ENCODE results near the gene DOCK2.

Gene DOCK2

GRCh38 chr5:169688106-169688505, 51.0 kb downstream of the DOCK2 start:
- no peaks in the 10 kb centered on the region for H3K36me3 ChIP-seq (ENCODE audit: control insufficient read depth in 2 of 2, insufficient read depth in 2 of 2, low read length in 2 of 2)
- H3K27me3 ChIP-seq (ENCODE audit: control insufficient read depth in 1 of 2, insufficient read depth in 2 of 2, low read length in 2 of 2), result peaks cover 0 to 3% of the 10 kb centered on the region in 2 donors
- H3K4me1 ChIP-seq (ENCODE audit: control insufficient read depth, insufficient read depth, low read length), result no peaks in the 10 kb centered on the region
- no peaks in the 10 kb centered on the region for H3K9me3 ChIP-seq (ENCODE audit: control insufficient read depth in 2 of 2, low read length in 2 of 2)
- no peak overlapping the region for H3K27ac ChIP-seq (ENCODE audit: low read length)
- H3K4me3 ChIP-seq (ENCODE audit: low read length in 2 of 2), result no peak overlapping the region
- no peak overlapping the region for H3K9ac ChIP-seq (ENCODE audit: low read length in 2 of 2)

GRCh38 chr5:169691471-169691870, 54.4 kb downstream of the DOCK2 start:
- Histone ChIP-seq H3K27ac (ENCODE audit: low read length) (no peak overlapping the region), H3K4me3 (ENCODE audit: low read length in 2 of 2) (no peak overlapping the region), H3K9me3 (ENCODE audit: control insufficient read depth in 2 of 2, low read length in 2 of 2) (no peaks in the 10 kb centered on the region), H3K4me1 (ENCODE audit: control insufficient read depth, insufficient read depth, low read length) (no peaks in the 10 kb centered on the region), H3K36me3 (ENCODE audit: control insufficient read depth in 2 of 2, insufficient read depth in 2 of 2, low read length in 2 of 2) (no peaks in the 10 kb centered on the region), H3K27me3 (ENCODE audit: control insufficient read depth in 1 of 2, insufficient read depth in 2 of 2, low read length in 2 of 2) (peaks cover 0 to 3% of the 10 kb centered on the region in 2 donors), H3K9ac (ENCODE audit: low read length in 2 of 2) (no peak overlapping the region)

GRCh38 chr5:169694091-169694625, 57.1 kb downstream of the DOCK2 start:
- Histone ChIP-seq H3K9me3 (ENCODE audit: control insufficient read depth in 2 of 2, low read length in 2 of 2) (no peaks in the 10 kb centered on the region), H3K36me3 (ENCODE audit: control insufficient read depth in 2 of 2, insufficient read depth in 2 of 2, low read length in 2 of 2) (no peaks in the 10 kb centered on the region), H3K27me3 (ENCODE audit: control insufficient read depth in 1 of 2, insufficient read depth in 2 of 2, low read length in 2 of 2) (no peaks in the 10 kb centered on the region), H3K4me1 (ENCODE audit: control insufficient read depth, insufficient read depth, low read length) (no peaks in the 10 kb centered on the region), H3K27ac (ENCODE audit: low read length) (no peak overlapping the region), H3K4me3 (ENCODE audit: low read length in 2 of 2) (no peak overlapping the region), H3K9ac (ENCODE audit: low read length in 2 of 2) (no peak overlapping the region)

GRCh38 chr5:169695025-169695625, 58.0 kb downstream of the DOCK2 start:
- H3K27me3 ChIP-seq (ENCODE audit: control insufficient read depth in 1 of 2, insufficient read depth in 2 of 2, low read length in 2 of 2), result no peaks in the 10 kb centered on the region
- H3K36me3 ChIP-seq (ENCODE audit: control insufficient read depth in 2 of 2, insufficient read depth in 2 of 2, low read length in 2 of 2), result no peaks in the 10 kb centered on the region
- H3K27ac ChIP-seq (ENCODE audit: low read length), result no peak overlapping the region
- no peak overlapping the region for H3K9ac ChIP-seq (ENCODE audit: low read length in 2 of 2)
- no peak overlapping the region for H3K4me3 ChIP-seq (ENCODE audit: low read length in 2 of 2)
- H3K9me3 ChIP-seq (ENCODE audit: control insufficient read depth in 2 of 2, low read length in 2 of 2), result no peaks in the 10 kb centered on the region
- H3K4me1 ChIP-seq (ENCODE audit: control insufficient read depth, insufficient read depth, low read length), result no peaks in the 10 kb centered on the region

- Histone ChIP-seq H3K36me3 (ENCODE audit: control insufficient read depth in 2 of 2, insufficient read depth in 2 of 2, low read length in 2 of 2) (no peaks in the 10 kb centered on the region), H3K27ac (ENCODE audit: low read length) (no peak overlapping the region)
Observed at GRCh38 chr5:169695919-169696490, 58.9 kb downstream of the DOCK2 start.

GRCh38 chr5:169696621-169697510, 59.8 kb downstream of the DOCK2 start:
- H3K36me3 ChIP-seq (ENCODE audit: control insufficient read depth in 2 of 2, insufficient read depth in 2 of 2, low read length in 2 of 2), result no peaks in the 10 kb centered on the region
- no peak overlapping the region for H3K27ac ChIP-seq (ENCODE audit: low read length)
- H3K27me3 ChIP-seq (ENCODE audit: control insufficient read depth in 1 of 2, insufficient read depth in 2 of 2, low read length in 2 of 2), result no peaks in the 10 kb centered on the region
- H3K9ac ChIP-seq (ENCODE audit: low read length in 2 of 2), result no peak overlapping the region
- no peaks in the 10 kb centered on the region for H3K4me1 ChIP-seq (ENCODE audit: control insufficient read depth, insufficient read depth, low read length)
- H3K4me3 ChIP-seq (ENCODE audit: low read length in 2 of 2), result no peak overlapping the region
- H3K9me3 ChIP-seq (ENCODE audit: control insufficient read depth in 2 of 2, low read length in 2 of 2), result no peaks in the 10 kb centered on the region

More at GRCh38 chr5:169695919-169696490, 58.9 kb downstream of the DOCK2 start:
- Histone ChIP-seq H3K27me3 (ENCODE audit: control insufficient read depth in 1 of 2, insufficient read depth in 2 of 2, low read length in 2 of 2) (no peaks in the 10 kb centered on the region), H3K9ac (ENCODE audit: low read length in 2 of 2) (no peak overlapping the region), H3K4me3 (ENCODE audit: low read length in 2 of 2) (no peak overlapping the region), H3K4me1 (ENCODE audit: control insufficient read depth, insufficient read depth, low read length) (no peaks in the 10 kb centered on the region), H3K9me3 (ENCODE audit: control insufficient read depth in 2 of 2, low read length in 2 of 2) (no peaks in the 10 kb centered on the region)

- Histone ChIP-seq H3K9ac (ENCODE audit: low read length in 2 of 2) (no peak overlapping the region), H3K27ac (ENCODE audit: low read length) (no peak overlapping the region), H3K9me3 (ENCODE audit: control insufficient read depth in 2 of 2, low read length in 2 of 2) (no peaks in the 10 kb centered on the region), H3K36me3 (ENCODE audit: control insufficient read depth in 2 of 2, insufficient read depth in 2 of 2, low read length in 2 of 2) (no peaks in the 10 kb centered on the region), H3K4me1 (ENCODE audit: control insufficient read depth, insufficient read depth, low read length) (no peaks in the 10 kb centered on the region), H3K4me3 (ENCODE audit: low read length in 2 of 2) (no peak overlapping the region), H3K27me3 (ENCODE audit: control insufficient read depth in 1 of 2, insufficient read depth in 2 of 2, low read length in 2 of 2) (no peaks in the 10 kb centered on the region)
Observed at GRCh38 chr5:169697511-169697890, 60.4 kb downstream of the DOCK2 start.

GRCh38 chr5:169697976-169698375, 60.9 kb downstream of the DOCK2 start:
- no peak overlapping the region for H3K4me3 ChIP-seq (ENCODE audit: low read length in 2 of 2)
- no peak overlapping the region for H3K9ac ChIP-seq (ENCODE audit: low read length in 2 of 2)
- H3K27me3 ChIP-seq (ENCODE audit: control insufficient read depth in 1 of 2, insufficient read depth in 2 of 2, low read length in 2 of 2), result no peaks in the 10 kb centered on the region
- H3K27ac ChIP-seq (ENCODE audit: low read length), result no peak overlapping the region
- no peaks in the 10 kb centered on the region for H3K9me3 ChIP-seq (ENCODE audit: control insufficient read depth in 2 of 2, low read length in 2 of 2)
- no peaks in the 10 kb centered on the region for H3K36me3 ChIP-seq (ENCODE audit: control insufficient read depth in 2 of 2, insufficient read depth in 2 of 2, low read length in 2 of 2)
- no peaks in the 10 kb centered on the region for H3K4me1 ChIP-seq (ENCODE audit: control insufficient read depth, insufficient read depth, low read length)

GRCh38 chr5:169700611-169701010, 63.5 kb downstream of the DOCK2 start:
- Histone ChIP-seq H3K9ac (ENCODE audit: low read length in 2 of 2) (no peak overlapping the region), H3K36me3 (ENCODE audit: control insufficient read depth in 2 of 2, insufficient read depth in 2 of 2, low read length in 2 of 2) (no peaks in the 10 kb centered on the region), H3K4me1 (ENCODE audit: control insufficient read depth, insufficient read depth, low read length) (no peaks in the 10 kb centered on the region), H3K9me3 (ENCODE audit: control insufficient read depth in 2 of 2, low read length in 2 of 2) (no peaks in the 10 kb centered on the region), H3K27me3 (ENCODE audit: control insufficient read depth in 1 of 2, insufficient read depth in 2 of 2, low read length in 2 of 2) (no peaks in the 10 kb centered on the region), H3K27ac (ENCODE audit: low read length) (no peak overlapping the region), H3K4me3 (ENCODE audit: low read length in 2 of 2) (no peak overlapping the region)

- Histone ChIP-seq H3K4me3 (ENCODE audit: low read length in 2 of 2) (no peak overlapping the region), H3K27me3 (ENCODE audit: control insufficient read depth in 1 of 2, insufficient read depth in 2 of 2, low read length in 2 of 2) (no peaks in the 10 kb centered on the region), H3K27ac (ENCODE audit: low read length) (no peak overlapping the region), H3K9me3 (ENCODE audit: control insufficient read depth in 2 of 2, low read length in 2 of 2) (no peaks in the 10 kb centered on the region), H3K36me3 (ENCODE audit: control insufficient read depth in 2 of 2, insufficient read depth in 2 of 2, low read length in 2 of 2) (no peaks in the 10 kb centered on the region), H3K4me1 (ENCODE audit: control insufficient read depth, insufficient read depth, low read length) (no peaks in the 10 kb centered on the region), H3K9ac (ENCODE audit: low read length in 2 of 2) (no peak overlapping the region)
Observed at GRCh38 chr5:169701910-169702451, 64.9 kb downstream of the DOCK2 start.

Measured in stomach smooth muscle (tissue), 2 donors.